ENCODE data around the gene EPAS1. TPM values are rescaled to one million over a fixed set of nuclear protein-coding genes. Genes with fewer than 3 reads are reported as not detected.

The EPAS1 gene
- polyA plus RNA-seq, 3 donors: 46.9 to 61.4 (median 57.9) TPM

GRCh38 chr2:46318579-46319460, 21.6 kb downstream of the EPAS1 start:
- no peak for DNase-seq (ENCODE audit: low read depth in 3 of 3, low spot score in 2 of 3)

GRCh38 chr2:46319711-46320110, 22.5 kb downstream of the EPAS1 start:
- no peak for DNase-seq (ENCODE audit: low read depth in 3 of 3, low spot score in 2 of 3)

GRCh38 chr2:46320141-46320567, 22.9 kb downstream of the EPAS1 start:
- no peak for DNase-seq (ENCODE audit: low read depth in 3 of 3, low spot score in 2 of 3)

- DNase-seq (ENCODE audit: low read depth in 3 of 3, low spot score in 2 of 3): no peak
These were observed 26.5 kb downstream of the EPAS1 start for GRCh38 chr2:46323730-46324129.

GRCh38 chr2:46325182-46325928, 28.1 kb downstream of the EPAS1 start:
- no peak for DNase-seq (ENCODE audit: low read depth in 3 of 3, low spot score in 2 of 3)

GRCh38 chr2:46326231-46326980, 29.2 kb downstream of the EPAS1 start:
- DNase-seq (ENCODE audit: low read depth in 3 of 3, low spot score in 2 of 3): no peak

- DNase-seq (ENCODE audit: low read depth in 3 of 3, low spot score in 2 of 3): no peak
These were observed 30.4 kb downstream of the EPAS1 start for GRCh38 chr2:46327627-46328026.

GRCh38 chr2:46328291-46328690, 31.1 kb downstream of the EPAS1 start:
- no peak for DNase-seq (ENCODE audit: low read depth in 3 of 3, low spot score in 2 of 3)

- no peak for DNase-seq (ENCODE audit: low read depth in 3 of 3, low spot score in 2 of 3)
These were observed 31.6 kb downstream of the EPAS1 start for GRCh38 chr2:46328829-46329228.

GRCh38 chr2:46329340-46329739, 32.1 kb downstream of the EPAS1 start:
- DNase-seq (ENCODE audit: low read depth in 3 of 3, low spot score in 2 of 3): no peak

GRCh38 chr2:46329803-46330775, 32.9 kb downstream of the EPAS1 start:
- no peak for DNase-seq (ENCODE audit: low read depth in 3 of 3, low spot score in 2 of 3)

- DNase-seq (ENCODE audit: low read depth in 3 of 3, low spot score in 2 of 3): no peak
These were observed 34.0 kb downstream of the EPAS1 start for GRCh38 chr2:46331109-46331766.

- DNase-seq (ENCODE audit: low read depth in 3 of 3, low spot score in 2 of 3): no peak
These were observed 35.6 kb downstream of the EPAS1 start for GRCh38 chr2:46332686-46333281.

- no peak for DNase-seq (ENCODE audit: low read depth in 3 of 3, low spot score in 2 of 3)
These were observed 36.7 kb downstream of the EPAS1 start for GRCh38 chr2:46333912-46334311.

- no peak for DNase-seq (ENCODE audit: low read depth in 3 of 3, low spot score in 2 of 3)
These were observed 37.4 kb downstream of the EPAS1 start for GRCh38 chr2:46334389-46335271.

GRCh38 chr2:46335391-46336282, 38.4 kb downstream of the EPAS1 start:
- no peak for DNase-seq (ENCODE audit: low read depth in 3 of 3, low spot score in 2 of 3)

Measured in right renal cortex interstitium (tissue), 3 donors.